Aorta (tissue), 5 donors: ENCODE measurements around the gene ISM1. TPM values are rescaled to one million over a fixed set of nuclear protein-coding genes. Genes with fewer than 3 reads are reported as not detected.

ENCODE experiments used
- ATAC-seq: fragments of 200-7000 bp; cut with Tn5 transposase; one replicate; pipeline ENCODE4 v1.9.1; 2022; ENCODE audit warnings: moderate library complexity; ENCODE audit not compliant: low FRiP score
- DNase-seq, 2 donors: peaks; one replicate each; pipeline ENCODE4 v3.0.0-alpha.2; 2020
- H3K27ac ChIP-seq, 2 donors: one replicate each; pipeline ENCODE4 v1.5.1; 2013; ENCODE audit warnings: low read length in 2 of 2, mild to moderate bottlenecking in 2 of 2, moderate library complexity in 2 of 2, control low read depth in 1 of 2, inconsistent platforms in 1 of 2, low read depth in 1 of 2
- H3K27me3 ChIP-seq, 2 donors: one replicate each; pipeline ENCODE4 v1.6.1; 2013; ENCODE audit warnings: control low read depth in 1 of 2, low read length in 1 of 2, mild to moderate bottlenecking in 1 of 2, moderate library complexity in 1 of 2; ENCODE audit not compliant: insufficient read depth in 2 of 2, control insufficient read depth in 1 of 2
- H3K36me3 ChIP-seq, 2 donors: one replicate each; pipeline ENCODE4 v1.6.1; 2013; ENCODE audit warnings: control low read depth in 1 of 2, low read length in 1 of 2, mild to moderate bottlenecking in 1 of 2; ENCODE audit not compliant: insufficient read depth in 2 of 2, control insufficient read depth in 1 of 2
- H3K4me1 ChIP-seq, 2 donors: one replicate each; pipeline ENCODE4 v1.6.1; 2013; ENCODE audit warnings: low read length in 2 of 2, control low read depth in 1 of 2, mild to moderate bottlenecking in 1 of 2, moderate library complexity in 1 of 2; ENCODE audit not compliant: insufficient read depth in 2 of 2, control insufficient read depth in 1 of 2
- H3K4me3 ChIP-seq, 2 donors: one replicate each; pipeline ENCODE4 v1.5.1; 2013; ENCODE audit warnings: low read length in 2 of 2, control low read depth in 1 of 2, mild to moderate bottlenecking in 1 of 2
- H3K9me3 ChIP-seq: one replicate; pipeline ENCODE4 v1.6.1; 2013; ENCODE audit warnings: mild to moderate bottlenecking, low read length; ENCODE audit not compliant: control insufficient read depth
- WGBS, 2 donors: extraction: QIAGEN DNeasy Blood & Tissue Kit; methylation state at CpG; one replicate each; pipeline ENCODE4 v1.1.7; 2013; 5-methylcytosine and 5-hydroxymethylcytosine counted together
- intact Hi-C, 2 donors: fragments of 100-400 bp; cut with DNase I; formaldehyde crosslinking; loops; one replicate each; pipeline versions ENCODE4 v1.14.2 to v1.15.0; 2022
- polyA plus RNA-seq, 2 donors: library from polyadenylated mRNA; stranded (reverse); fragments of 200-250 nt; gene quantifications; one replicate each; pipeline ENCODE4 v1.2.3, GENCODE V29; 2013
- total RNA-seq, 2 donors: library from RNA; stranded (reverse); fragmentation: NEBNext Ultra II Directional; extraction: Animal tissue kit (Norgen Biotek cat#: 25700); gene quantifications; one replicate each; pipeline ENCODE4 v1.2.1, GENCODE V29; 2021
- donor health status: healthy with polysubstance abuse.
- donor health status: Bipolar disorder and iron deficiency.
- donor health status: DM: no; HTN: no; CAD: no.
- donor health status: DM: no; HTN: no; CAD: no.
- donor health status: DM: yes; HTN: yes; CAD: no.

The ISM1 gene
- total and polyA plus RNA-seq, 4 donors: 2.0 to 94.9 (median 24.2) TPM

DNA sequence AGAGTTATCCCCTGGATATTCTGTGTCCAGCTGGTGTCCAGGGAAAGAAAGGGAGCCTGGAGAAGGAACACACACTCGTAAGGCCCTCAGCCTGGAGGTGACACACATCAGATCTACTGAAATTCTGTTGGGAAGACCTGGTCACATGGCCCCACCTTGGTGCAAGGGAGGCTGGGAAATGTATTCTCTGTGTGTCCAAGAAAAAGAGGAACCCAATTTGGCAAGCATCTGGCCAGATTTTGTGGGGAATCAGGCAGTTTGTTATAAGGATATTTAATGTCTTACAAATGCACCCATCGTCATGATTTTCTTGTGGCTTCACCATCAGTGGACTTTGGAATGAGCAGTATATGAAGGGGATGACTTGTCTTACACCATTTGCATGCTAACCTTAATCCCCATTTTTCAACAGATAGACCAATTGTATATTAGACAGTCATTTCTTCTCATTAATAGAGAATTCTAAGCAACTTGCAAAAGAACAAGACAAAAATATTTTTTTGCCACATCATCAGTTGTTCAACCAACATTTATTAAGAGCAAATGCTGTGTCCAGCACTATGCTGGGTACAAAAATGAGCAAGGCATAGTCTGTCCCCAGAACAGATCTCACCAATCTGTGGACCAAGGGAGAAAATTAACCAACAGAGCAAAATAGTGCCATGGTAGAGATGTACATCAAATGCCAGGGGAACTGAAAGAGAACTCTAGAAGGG is 59.7 kb downstream of the ISM1 start:
- DNase-seq (no peak), ATAC-seq (no peak)
- Histone ChIP-seq H3K36me3 (peaks cover 0 to 2% of the 10 kb centered on the region in 2 donors), H3K27ac (no peak overlapping the region), H3K4me1 (peaks cover 0 to 4% of the 10 kb centered on the region in 2 donors), H3K27me3 (no peaks in the 10 kb centered on the region), H3K4me3 (no peak overlapping the region), H3K9me3 (peaks cover 2% of the 10 kb centered on the region)
- intact Hi-C loops: no loop called here
- WGBS, 2 donors: 93 to 98% methylated on average over 2 of the region's 2 CpGs

DNA sequence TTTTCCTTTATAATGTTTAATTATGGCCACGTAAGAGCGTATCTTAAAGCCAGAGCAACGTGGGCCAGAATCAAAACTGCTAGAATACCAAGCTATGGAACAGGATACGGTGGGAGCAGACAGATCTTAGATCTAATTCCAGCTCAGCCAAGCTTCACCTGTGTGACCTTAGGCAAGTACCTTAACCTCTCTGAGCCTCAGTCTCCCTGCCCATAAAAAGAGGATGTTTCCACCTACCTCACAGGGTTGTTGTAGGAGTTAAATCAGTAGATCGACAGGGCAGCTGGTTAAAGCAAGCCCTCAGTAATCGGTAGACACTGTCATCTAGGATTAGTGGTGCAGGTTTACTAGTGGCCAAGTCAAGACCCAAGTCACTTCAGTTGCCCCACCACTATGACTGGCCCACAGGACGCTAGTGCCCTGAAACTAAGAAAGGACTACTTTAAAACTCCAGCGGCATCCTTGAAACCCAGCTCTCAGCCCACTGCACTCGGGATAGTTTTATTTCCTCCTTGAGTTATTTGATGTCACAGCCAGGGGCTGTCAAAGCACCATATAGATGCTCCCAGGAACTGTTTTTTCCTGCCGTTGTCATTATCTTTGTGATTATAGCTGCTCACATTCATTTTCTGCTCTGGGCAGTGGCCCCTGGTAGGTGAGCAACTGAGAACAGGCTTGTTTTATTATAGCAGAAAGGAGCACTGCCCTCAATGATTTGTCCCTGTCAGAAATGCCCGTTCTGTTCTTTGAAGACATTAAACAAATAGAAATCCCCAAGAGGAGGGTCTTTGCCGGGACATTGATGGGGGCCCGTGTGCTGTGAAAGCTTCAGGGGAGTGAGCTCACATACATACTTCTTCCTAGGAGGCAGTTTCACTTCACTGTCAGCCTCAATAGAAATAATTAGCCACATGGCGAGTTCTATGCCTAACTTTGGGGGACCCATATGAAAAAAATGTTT is 63.1 kb downstream of the ISM1 start:
- no peak for ATAC-seq
- peaks cover 0 to 2% of the 10 kb centered on the region in 2 donors for H3K36me3 ChIP-seq
- H3K9me3 ChIP-seq: peaks cover 2% of the 10 kb centered on the region
- WGBS, 2 donors: 55 to 65% methylated on average over 14 of the region's 14 CpGs
- H3K4me1 ChIP-seq: no peaks in the 10 kb centered on the region
- H3K27me3 ChIP-seq: no peaks in the 10 kb centered on the region
- no peak for DNase-seq
- intact Hi-C loops: no loop called here
- H3K27ac ChIP-seq: no peak overlapping the region
- H3K4me3 ChIP-seq: no peak overlapping the region

DNA sequence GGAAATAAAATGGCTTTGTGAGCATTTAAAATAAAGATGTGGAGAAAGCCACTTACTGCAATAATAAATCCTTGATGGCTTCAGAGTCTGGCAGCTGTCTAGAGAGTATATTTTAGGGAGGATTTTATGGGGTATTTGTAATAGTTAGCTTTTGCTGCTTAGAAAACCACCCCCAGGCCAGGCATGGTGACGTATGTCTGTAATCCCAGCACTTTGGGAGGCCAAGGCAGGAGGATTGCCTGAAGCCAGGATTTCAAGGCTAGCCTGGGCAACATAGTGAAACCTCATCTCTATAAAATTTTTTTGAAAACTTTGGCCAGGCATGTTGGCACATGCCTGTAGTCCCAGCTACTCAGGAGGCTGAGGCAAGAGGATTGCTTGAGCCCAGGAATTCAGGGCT is 63.8 kb downstream of the ISM1 start:
- intact Hi-C loops: no loop called here
- ATAC-seq (no peak), DNase-seq (no peak)

GRCh38 chr20:13285408-13285807 is 64.3 kb downstream of the ISM1 start:
- Histone ChIP-seq H3K4me3 (no peak overlapping the region), H3K9me3 (peaks cover 1% of the 10 kb centered on the region), H3K27me3 (no peaks in the 10 kb centered on the region), H3K27ac (no peak overlapping the region), H3K4me1 (no peaks in the 10 kb centered on the region), H3K36me3 (peaks cover 0 to 2% of the 10 kb centered on the region in 2 donors)
- WGBS, 2 donors: 87 to 88% methylated on average over 6 of the region's 6 CpGs
- ATAC-seq: no peak
- no peak for DNase-seq
- intact Hi-C loops: no loop called here

More for the DNA sequence above, 63.8 kb downstream of the ISM1 start:
- WGBS, 2 donors: 71 to 89% methylated on average over 1 of the region's 1 CpG
- H3K27ac ChIP-seq: no peak overlapping the region
- H3K36me3 ChIP-seq: peaks cover 0 to 2% of the 10 kb centered on the region in 2 donors
- H3K4me3 ChIP-seq: no peak overlapping the region
- no peaks in the 10 kb centered on the region for H3K4me1 ChIP-seq
- no peaks in the 10 kb centered on the region for H3K27me3 ChIP-seq
- peaks cover 2% of the 10 kb centered on the region for H3K9me3 ChIP-seq

DNA sequence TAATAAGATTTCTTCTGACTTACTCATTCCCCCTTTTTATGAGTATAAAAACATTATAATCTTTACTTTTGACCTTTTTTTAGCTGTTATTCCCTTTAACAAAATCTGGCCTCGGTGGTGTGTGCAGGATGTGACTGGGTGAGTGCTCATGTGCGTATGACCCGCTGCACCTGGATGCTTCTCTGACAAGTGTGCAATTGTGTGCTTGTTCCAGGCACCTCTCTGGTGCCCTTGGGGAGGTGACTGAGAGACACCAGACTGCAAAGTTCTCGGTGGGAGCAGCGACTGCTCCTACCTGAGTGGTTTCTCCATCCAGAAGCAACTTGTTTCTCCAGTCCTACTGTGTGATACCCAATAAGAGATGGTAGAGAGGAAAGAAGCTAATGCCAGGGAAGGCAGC is 65.0 kb downstream of the ISM1 start:
- DNase-seq (no peak), ATAC-seq (no peak)
- intact Hi-C loops: no loop called here
- Histone ChIP-seq H3K36me3 (no peaks in the 10 kb centered on the region), H3K4me1 (no peaks in the 10 kb centered on the region), H3K4me3 (no peak overlapping the region), H3K27me3 (no peaks in the 10 kb centered on the region), H3K27ac (no peak overlapping the region), H3K9me3 (no peaks in the 10 kb centered on the region)
- WGBS, 2 donors: 90 to 91% methylated on average over 5 of the region's 5 CpGs

DNA sequence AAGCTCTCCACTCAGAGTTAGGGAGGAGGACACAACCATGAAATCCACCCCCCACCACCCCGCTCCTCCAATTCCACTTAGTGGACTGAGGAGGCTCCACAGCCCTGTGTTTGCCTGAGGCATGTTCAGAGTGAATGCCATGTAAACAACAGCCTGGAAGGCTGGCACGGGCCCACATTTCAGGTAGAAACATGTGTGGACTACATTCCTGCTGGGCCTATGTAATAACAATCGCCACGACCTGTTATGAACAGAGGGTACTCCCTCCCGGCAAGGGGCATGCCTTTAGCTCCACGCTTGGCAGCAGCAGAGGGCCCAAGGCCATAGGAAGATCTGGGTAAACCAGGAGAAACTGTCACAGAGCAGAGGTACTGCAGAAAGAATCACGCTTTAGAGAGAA is 65.5 kb downstream of the ISM1 start:
- 82 to 86% methylated on average over 7 of the region's 7 CpGs for WGBS, 2 donors

DNA sequence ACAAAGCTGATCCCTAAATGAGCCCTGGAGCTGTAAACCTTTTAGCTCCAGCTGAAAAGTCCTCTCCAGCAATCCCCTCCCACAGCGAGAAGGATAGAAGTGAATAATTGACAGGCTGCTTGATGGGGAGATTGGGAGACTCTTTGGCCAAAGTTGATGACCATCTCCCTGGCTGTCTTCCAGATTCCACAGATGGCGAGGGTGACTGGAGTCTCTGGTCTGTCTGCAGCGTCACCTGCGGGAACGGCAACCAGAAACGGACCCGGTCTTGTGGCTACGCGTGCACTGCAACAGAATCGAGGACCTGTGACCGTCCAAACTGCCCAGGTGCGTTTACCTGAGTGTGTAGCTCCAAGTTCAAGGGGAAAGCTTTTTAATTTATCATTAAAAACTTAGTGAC is 67.3 kb downstream of the ISM1 start:
- Histone ChIP-seq H3K4me1 (no peaks in the 10 kb centered on the region), H3K36me3 (no peaks in the 10 kb centered on the region), H3K27ac (no peak overlapping the region), H3K4me3 (no peak overlapping the region), H3K27me3 (no peaks in the 10 kb centered on the region), H3K9me3 (no peaks in the 10 kb centered on the region)
- DNase-seq: no peak
- 94 to 96% methylated on average over 12 of the region's 12 CpGs for WGBS, 2 donors
- ATAC-seq: no peak
- intact Hi-C loops: no loop called here

More for the DNA sequence above, 65.5 kb downstream of the ISM1 start:
- no peak overlapping the region for H3K27ac ChIP-seq
- ATAC-seq (no peak), DNase-seq (no peak)
- H3K36me3 ChIP-seq: no peaks in the 10 kb centered on the region
- intact Hi-C loops: no loop called here
- H3K9me3 ChIP-seq: no peaks in the 10 kb centered on the region
- no peaks in the 10 kb centered on the region for H3K27me3 ChIP-seq
- H3K4me1 ChIP-seq: no peaks in the 10 kb centered on the region
- no peak overlapping the region for H3K4me3 ChIP-seq

GRCh38 chr20:13289031-13289430 is 68.0 kb downstream of the ISM1 start:
- Histone ChIP-seq H3K4me1 (no peaks in the 10 kb centered on the region), H3K27ac (no peak overlapping the region), H3K36me3 (no peaks in the 10 kb centered on the region), H3K9me3 (no peaks in the 10 kb centered on the region), H3K27me3 (no peaks in the 10 kb centered on the region), H3K4me3 (no peak overlapping the region)
- 91% methylated on average over 6 of the region's 6 CpGs for WGBS, 2 donors
- no peak for DNase-seq
- intact Hi-C loops: no loop called here
- ATAC-seq: no peak
